Osteoblast (primary cell): ENCODE measurements around the gene EPC1. TPM values are rescaled to one million over a fixed set of nuclear protein-coding genes. Genes with fewer than 3 reads are reported as not detected.

Experiments
- DNase-seq: peaks from one replicate; pipeline ENCODE4 v3.0.0; 2011; ENCODE audit warnings: low spot score, mixed read lengths; ENCODE audit not compliant: insufficient read length; ENCODE audit errors: missing footprints
- H2AFZ ChIP-seq: 2 replicates; pipeline ENCODE4 v1.6.0; 2011; ENCODE audit warnings: mild to moderate bottlenecking, low read length
- H3K27ac ChIP-seq: 2 replicates; pipeline ENCODE4 v1.5.1; 2011; ENCODE audit warnings: mild to moderate bottlenecking, low read depth, low read length, moderate library complexity
- H3K27me3 ChIP-seq: 2 replicates; pipeline ENCODE4 v1.6.0; 2012; ENCODE audit warnings: mild to moderate bottlenecking, control low read depth, inconsistent platforms, low read length, moderate library complexity; ENCODE audit not compliant: insufficient read depth
- H3K36me3 ChIP-seq: 2 replicates; pipeline ENCODE4 v1.5.1; 2011; ENCODE audit warnings: mild to moderate bottlenecking, low read length, control low read depth, moderate library complexity; ENCODE audit not compliant: insufficient read depth
- H3K4me1 ChIP-seq: 2 replicates; pipeline ENCODE4 v1.5.1; 2011; ENCODE audit warnings: mild to moderate bottlenecking, low read length, control low read depth, moderate library complexity; ENCODE audit not compliant: insufficient read depth
- H3K4me2 ChIP-seq: 2 replicates; pipeline ENCODE4 v1.6.0; 2011; ENCODE audit warnings: mild to moderate bottlenecking, low read length; ENCODE audit not compliant: insufficient read depth
- H3K4me3 ChIP-seq: fragments of 200-600 bp; sonication (generic); 3 replicates; pipeline ENCODE4 v1.5.1; 2012; ENCODE audit warnings: mild to moderate bottlenecking, low read length, inconsistent platforms; ENCODE audit not compliant: insufficient read depth
- H3K79me2 ChIP-seq: 2 replicates; pipeline ENCODE4 v1.6.0; 2012; ENCODE audit warnings: mild to moderate bottlenecking, low read length, control low read depth, inconsistent platforms; ENCODE audit not compliant: insufficient read depth
- H3K9me3 ChIP-seq: 2 replicates; pipeline ENCODE4 v1.5.1; 2011; ENCODE audit warnings: low read depth, low read length, control low read depth
- H4K20me1 ChIP-seq: 2 replicates; pipeline ENCODE4 v1.6.0; 2012; ENCODE audit warnings: mild to moderate bottlenecking, low read length, control low read depth; ENCODE audit not compliant: insufficient read depth
- CTCF ChIP-seq: IDR thresholded peaks from 2 replicates; pipeline ENCODE4 v1.5.1; 2011; ENCODE audit warnings: mild to moderate bottlenecking, low read depth, low read length, moderate library complexity; ENCODE audit errors: extremely low read depth
- total RNA-seq: library from RNA; depleted of rRNA; stranded (reverse); fragments of >200 nt; gene quantifications from 2 replicates; pipeline ENCODE4 v1.2.3, GENCODE V29; 2012

The EPC1 gene
- total RNA-seq, 1 donor = 30.8 TPM

- H2AFZ ChIP-seq = peak overlapping the region; percentile 84
- H3K27ac ChIP-seq = peak overlapping the region; percentile 81
- H3K4me1 ChIP-seq = peaks cover 4% of the 10 kb centered on the region
- no peak for DNase-seq
- no peaks in the 10 kb centered on the region for H3K27me3 ChIP-seq
- H3K4me2 ChIP-seq = peak overlapping the region; percentile 95
- H3K36me3 ChIP-seq = no peaks in the 10 kb centered on the region
- H4K20me1 ChIP-seq = peaks cover 5% of the 10 kb centered on the region
- peaks cover 30% of the 10 kb centered on the region for H3K79me2 ChIP-seq
- no peak for TF ChIP-seq CTCF
- peak overlapping the region; percentile 75 for H3K4me3 ChIP-seq
- H3K9me3 ChIP-seq = no peaks in the 10 kb centered on the region
These were observed 33.1 kb upstream of the EPC1 start for GRCh38 chr10:32379950-32380551.

- Histone ChIP-seq H3K27me3 (no peaks in the 10 kb centered on the region), H3K4me3 (peak overlapping the region; percentile 75), H3K36me3 (no peaks in the 10 kb centered on the region), H3K9me3 (no peaks in the 10 kb centered on the region), H4K20me1 (peaks cover 6% of the 10 kb centered on the region), H3K4me1 (peaks cover 4% of the 10 kb centered on the region), H3K27ac (peak overlapping the region; percentile 81), H3K79me2 (peaks cover 36% of the 10 kb centered on the region), H2AFZ (peak overlapping the region; percentile 84), H3K4me2 (peak overlapping the region; percentile 95)
- no peak for TF ChIP-seq CTCF
- no peak for DNase-seq
These were observed 32.5 kb upstream of the EPC1 start for GRCh38 chr10:32379318-32379949.

GRCh38 chr10:32378363-32379317 lies 31.7 kb upstream of the EPC1 start:
- DNase-seq = no peak

More at GRCh38 chr10:32378363-32379317, 31.7 kb upstream of the EPC1 start:
- H3K4me3 ChIP-seq = peak overlapping the region; percentile 75
- no peaks in the 10 kb centered on the region for H3K9me3 ChIP-seq
- TF ChIP-seq CTCF = no peak
- H3K4me2 ChIP-seq = peak overlapping the region; percentile 95
- peaks cover 6% of the 10 kb centered on the region for H4K20me1 ChIP-seq
- peak overlapping the region; percentile 84 for H2AFZ ChIP-seq
- peak overlapping the region; percentile 81 for H3K27ac ChIP-seq
- peaks cover 4% of the 10 kb centered on the region for H3K4me1 ChIP-seq
- H3K27me3 ChIP-seq = no peaks in the 10 kb centered on the region
- H3K79me2 ChIP-seq = peaks cover 42% of the 10 kb centered on the region
- H3K36me3 ChIP-seq = no peaks in the 10 kb centered on the region
